Activated naive CD4-positive, alpha-beta T cell treated with anti-CD3 and anti-CD28 coated beads, Interleukin-2, amount 50 U/mL, for 72 hours (primary cell): ENCODE measurements around the gene FFAR1. TPM values are rescaled to one million over a fixed set of nuclear protein-coding genes. Genes with fewer than 3 reads are reported as not detected.

Source experiments
- ATAC-seq, 2 donors: fragments of 150-1000 bp; cut with Tn5 transposase; 2 replicates each; pipeline ENCODE4 v1.10.0; 2021; ENCODE audit warnings: mild to moderate bottlenecking in 2 of 2, moderate library complexity in 2 of 2
- DNase-seq, 2 donors: peaks; one replicate each; pipeline ENCODE4 v3.0.0; 2021 to 2022; ENCODE audit warnings: low spot score in 2 of 2
- H3K27ac Mint-ChIP-seq, 2 donors: one replicate each; pipeline ENCODE4 v1.8.0; 2022; ENCODE audit warnings: mild to moderate bottlenecking in 2 of 2, mixed read lengths in 2 of 2
- H3K36me3 Mint-ChIP-seq, 2 donors: one replicate each; pipeline ENCODE4 v1.8.0; 2022; ENCODE audit warnings: mixed read lengths in 2 of 2
- H3K9me3 Mint-ChIP-seq, 2 donors: one replicate each; pipeline ENCODE4 v1.8.0; 2022; ENCODE audit warnings: mixed read lengths in 2 of 2
- total RNA-seq, 2 donors: library from RNA; stranded (reverse); gene quantifications; one replicate each; pipeline ENCODE4 v1.2.3, GENCODE V29; 2022

Gene FFAR1
- total RNA-seq, 2 donors from 2014 or later, result 0.23 to 1.5 TPM

- ATAC-seq, result no peak
- no peak for DNase-seq
Observed at GRCh38 chr19:35388277-35389054, 40.8 kb downstream of the FFAR1 start.

GRCh38 chr19:35389192-35389861 lies 41.6 kb downstream of the FFAR1 start:
- Mint-ChIP-seq H3K9me3 (peaks cover 4 to 10% of the 10 kb centered on the region in 2 donors), H3K27ac (no peak overlapping the region), H3K36me3 (peaks cover 6 to 13% of the 10 kb centered on the region in 2 donors)
- no peak for ATAC-seq
- no peak for DNase-seq

More at GRCh38 chr19:35388277-35389054, 40.8 kb downstream of the FFAR1 start:
- Mint-ChIP-seq H3K36me3 (peaks cover 6 to 13% of the 10 kb centered on the region in 2 donors), H3K27ac (no peak overlapping the region), H3K9me3 (peaks cover 4 to 10% of the 10 kb centered on the region in 2 donors)

- DNase-seq, result no peak
- H3K36me3 Mint-ChIP-seq, result no peaks in the 10 kb centered on the region
- no peaks in the 10 kb centered on the region for H3K9me3 Mint-ChIP-seq
Observed at GRCh38 chr19:35392742-35393715, 45.3 kb downstream of the FFAR1 start.

GRCh38 chr19:35395382-35396199 lies 47.9 kb downstream of the FFAR1 start:
- Mint-ChIP-seq H3K36me3 (no peaks in the 10 kb centered on the region), H3K27ac (no peak overlapping the region), H3K9me3 (no peaks in the 10 kb centered on the region)
- ATAC-seq, result no peak
- DNase-seq, result no peak

More at GRCh38 chr19:35392742-35393715, 45.3 kb downstream of the FFAR1 start:
- no peak for ATAC-seq
- no peak overlapping the region for H3K27ac Mint-ChIP-seq

GRCh38 chr19:35396240-35396885 lies 48.7 kb downstream of the FFAR1 start:
- no peak for ATAC-seq
- no peaks in the 10 kb centered on the region for H3K9me3 Mint-ChIP-seq
- H3K36me3 Mint-ChIP-seq, result no peaks in the 10 kb centered on the region
- no peak for DNase-seq
- no peak overlapping the region for H3K27ac Mint-ChIP-seq

GRCh38 chr19:35397064-35397463 lies 49.4 kb downstream of the FFAR1 start:
- H3K36me3 Mint-ChIP-seq, result no peaks in the 10 kb centered on the region
- H3K27ac Mint-ChIP-seq, result no peak overlapping the region
- ATAC-seq, result no peak
- DNase-seq, result no peak
- no peaks in the 10 kb centered on the region for H3K9me3 Mint-ChIP-seq

Other genes with a start within 250 kb of the FFAR1 start
- not detected for gene FXYD3, start 232.1 kb upstream of the FFAR1 start, total RNA-seq
- 1 to 10 TPM; 1.5 to 2.7 TPM for gene LGI4, start 212.8 kb upstream of the FFAR1 start, total RNA-seq
- gene FXYD1, start 209.1 kb upstream of the FFAR1 start, total RNA-seq, result 1 to 10 TPM; 1.4 to 2.1 TPM
- 1 to 10 TPM in 1 of 2 donors, under 1 TPM in 1; 0.82 to 1.8 TPM for gene FXYD7, start 204.6 kb upstream of the FFAR1 start, total RNA-seq
- gene FXYD5, start 193.2 kb upstream of the FFAR1 start, total RNA-seq, result 100 to 1,000 TPM; 279 to 283 TPM
- gene FAM187B, start 119.2 kb upstream of the FFAR1 start, total RNA-seq, result not detected
- gene LSR, start 98.9 kb upstream of the FFAR1 start, total RNA-seq, result 10 to 100 TPM; 10.3 to 41.0 TPM
- 100 to 1,000 TPM; 146 to 150 TPM for gene USF2, start 78.9 kb upstream of the FFAR1 start, total RNA-seq
- 1 to 10 TPM in 1 of 2 donors, under 1 TPM in 1; 0.61 to 1.7 TPM for gene HAMP, start 65.4 kb upstream of the FFAR1 start, total RNA-seq
- 1 to 10 TPM in 1 of 2 donors, under 1 TPM in 1; 0.61 to 1.7 TPM for gene MAG, start 55.7 kb upstream of the FFAR1 start, total RNA-seq
- 10 to 100 TPM in 1 of 2 donors, 1 to 10 TPM in 1; 7.0 to 48.2 TPM for gene CD22, start 18.7 kb upstream of the FFAR1 start, total RNA-seq
- 1 to 10 TPM; 1.4 to 5.1 TPM for gene FFAR3, start 10.6 kb downstream of the FFAR1 start, total RNA-seq
- gene GPR42, start 23.2 kb downstream of the FFAR1 start, total RNA-seq, result 1 to 10 TPM in 1 of 2 donors, under 1 TPM in 1; 0.50 to 1.8 TPM
- not detected for gene FFAR2, start 100.4 kb downstream of the FFAR1 start, total RNA-seq
- gene KRTDAP, start 142.6 kb downstream of the FFAR1 start, total RNA-seq, result not detected
- 1 to 10 TPM in 1 of 2 donors, under 1 TPM in 1; 0.46 to 3.6 TPM for gene DMKN, start 165.7 kb downstream of the FFAR1 start, total RNA-seq
- gene SBSN, start 180.4 kb downstream of the FFAR1 start, total RNA-seq, result not detected
- not detected for gene GAPDHS, start 185.6 kb downstream of the FFAR1 start, total RNA-seq
- gene TMEM147, start 197.7 kb downstream of the FFAR1 start, total RNA-seq, result 10 to 100 TPM; 44.1 to 69.1 TPM
- not detected for gene ATP4A, start 215.8 kb downstream of the FFAR1 start, total RNA-seq
- gene PMIS2, start 238.3 kb downstream of the FFAR1 start, total RNA-seq, result not detected